AG04449 (cell line): ENCODE results near the gene C1orf159.

Experiments used
- CTCF ChIA-PET: fragments of 350-600 bp; formaldehyde crosslinking; extraction: SDS; loops from one replicate; lab custom pipeline; 2021; ENCODE audit warnings: antibody characterized with exemption; lab: Yijun Ruan, JAX
- POLR2A ChIA-PET: fragments of 400-600, 350-600 bp; formaldehyde crosslinking; extraction: SDS; loops from one replicate; lab custom pipeline; 2020; ENCODE audit warnings: antibody characterized with exemption, inconsistent platforms; lab: Yijun Ruan, JAX
- DNase-seq: peaks from one replicate; pipeline ENCODE4 v3.0.0-alpha.2; 2010; ENCODE audit warnings: low read depth, low spot score
- H3K4me3 ChIP-seq: 2 replicates; pipeline ENCODE4 v1.5.1; 2011; ENCODE audit warnings: low read depth, mild to moderate bottlenecking, control low read depth, low read length
- TF ChIP-seq, protein P1 (sequence below): IDR thresholded peaks from one replicate; pipeline ENCODE4 v1.5.1; 2011; ENCODE audit warnings: mild to moderate bottlenecking, moderate library complexity, low read length, control low read depth, inconsistent platforms; ENCODE audit not compliant: insufficient read depth; ENCODE audit errors: missing control alignments

The C1orf159 gene

GRCh38 chr1:1082776-1083415, 33.0 kb downstream of the C1orf159 start:
- DNase-seq = no peak
- ChIA-PET CTCF (interaction anchor here (1.1 kb wide), 1 partner anchor 98 kb away, joined by 3 read pairs; no protein-coding TSS in a partner anchor), POLR2A (no interaction called here)
- TF ChIP-seq, protein P1, sequence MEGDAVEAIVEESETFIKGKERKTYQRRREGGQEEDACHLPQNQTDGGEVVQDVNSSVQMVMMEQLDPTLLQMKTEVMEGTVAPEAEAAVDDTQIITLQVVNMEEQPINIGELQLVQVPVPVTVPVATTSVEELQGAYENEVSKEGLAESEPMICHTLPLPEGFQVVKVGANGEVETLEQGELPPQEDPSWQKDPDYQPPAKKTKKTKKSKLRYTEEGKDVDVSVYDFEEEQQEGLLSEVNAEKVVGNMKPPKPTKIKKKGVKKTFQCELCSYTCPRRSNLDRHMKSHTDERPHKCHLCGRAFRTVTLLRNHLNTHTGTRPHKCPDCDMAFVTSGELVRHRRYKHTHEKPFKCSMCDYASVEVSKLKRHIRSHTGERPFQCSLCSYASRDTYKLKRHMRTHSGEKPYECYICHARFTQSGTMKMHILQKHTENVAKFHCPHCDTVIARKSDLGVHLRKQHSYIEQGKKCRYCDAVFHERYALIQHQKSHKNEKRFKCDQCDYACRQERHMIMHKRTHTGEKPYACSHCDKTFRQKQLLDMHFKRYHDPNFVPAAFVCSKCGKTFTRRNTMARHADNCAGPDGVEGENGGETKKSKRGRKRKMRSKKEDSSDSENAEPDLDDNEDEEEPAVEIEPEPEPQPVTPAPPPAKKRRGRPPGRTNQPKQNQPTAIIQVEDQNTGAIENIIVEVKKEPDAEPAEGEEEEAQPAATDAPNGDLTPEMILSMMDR = no peak
- no peak overlapping the region for H3K4me3 ChIP-seq

DNA sequence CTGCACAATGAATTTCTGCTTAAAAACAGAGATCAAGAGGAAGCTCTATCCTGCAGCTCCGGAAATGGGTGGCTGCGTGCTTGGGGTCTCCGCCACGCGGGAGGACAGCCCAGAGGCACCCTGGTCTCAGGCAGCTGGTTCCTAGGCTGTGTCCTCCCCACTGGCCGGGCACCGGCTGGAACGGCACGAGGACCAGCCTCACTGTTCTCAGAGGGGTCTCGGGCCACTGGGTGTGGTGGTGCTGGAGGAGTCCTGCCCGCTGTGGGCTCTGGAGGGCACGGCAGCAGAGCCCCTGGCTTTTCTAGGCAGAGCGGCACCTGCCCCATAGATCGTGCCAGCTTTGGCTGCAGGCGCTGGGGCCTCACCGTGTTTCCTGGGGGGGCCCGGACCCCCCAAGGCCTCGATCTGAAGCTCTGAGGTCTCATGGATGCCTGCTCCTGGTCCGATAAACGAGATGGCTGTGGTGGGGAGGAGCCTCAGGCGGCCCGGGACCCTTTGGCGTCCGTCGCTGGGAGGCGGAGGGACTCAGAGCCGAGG, 33.6 kb downstream of the C1orf159 start:
- ChIA-PET POLR2A (no interaction called here), CTCF (interaction anchor here (1.1 kb wide), 1 partner anchor 98 kb away, joined by 3 read pairs; no protein-coding TSS in a partner anchor)
- TF ChIP-seq, protein P1 = no peak
- no peak for DNase-seq
- H3K4me3 ChIP-seq = no peak overlapping the region

DNA sequence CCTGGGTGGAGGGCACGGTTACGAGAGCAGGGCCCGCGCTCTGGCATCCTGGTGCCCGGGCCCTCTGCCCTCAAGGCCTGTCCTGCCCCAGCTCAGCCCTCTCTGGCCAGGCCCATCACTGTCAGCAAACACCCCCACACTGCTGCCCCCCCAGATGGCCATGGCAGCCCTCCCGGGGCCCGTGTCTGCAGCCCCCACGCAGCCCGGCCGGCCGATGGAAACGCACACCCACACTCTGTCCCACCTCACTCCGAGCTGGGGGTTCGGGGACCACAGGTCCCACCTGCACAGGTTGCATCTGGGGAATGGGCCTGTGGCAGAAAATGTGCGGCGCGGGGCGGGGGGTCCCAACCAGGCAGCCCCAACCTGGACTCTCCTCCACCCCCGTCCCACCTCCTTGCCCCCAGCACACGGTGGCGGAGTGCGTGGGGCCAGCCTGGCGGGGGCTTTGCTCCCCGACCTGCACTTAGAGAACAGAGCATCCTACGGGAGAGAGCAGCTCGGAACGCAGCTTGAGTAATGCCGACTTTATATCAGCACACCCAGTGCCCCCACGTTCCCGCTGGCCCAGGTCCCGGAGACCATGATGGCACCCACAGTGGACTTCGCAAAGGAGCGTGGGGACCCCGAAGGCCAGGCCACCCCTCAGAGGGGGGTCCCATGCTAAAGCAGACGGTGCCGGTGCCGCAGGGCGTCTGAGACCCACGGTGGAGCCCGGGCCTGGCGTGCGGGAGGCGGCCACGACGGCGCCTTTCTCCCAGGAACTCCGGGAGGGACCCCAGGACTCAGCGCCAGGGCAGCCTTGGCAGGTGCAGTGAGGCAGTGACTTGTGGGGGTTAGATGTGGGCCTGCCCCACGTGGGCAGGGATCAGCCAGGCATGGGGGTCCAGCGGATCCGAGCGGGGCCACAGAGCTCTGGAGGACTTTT, 34.3 kb downstream of the C1orf159 start:
- ChIA-PET CTCF (interaction anchor here (1.1 kb wide), 1 partner anchor 97 kb away, joined by 3 read pairs; no protein-coding TSS in a partner anchor), POLR2A (no interaction called here)

GRCh38 chr1:1080951-1081310, 35.0 kb downstream of the C1orf159 start:
- CTCF ChIA-PET = no interaction called here
- POLR2A ChIA-PET = no interaction called here
- TF ChIP-seq, protein P1 = no peak
- DNase-seq = no peak
- no peak overlapping the region for H3K4me3 ChIP-seq

More for the DNA sequence above, 34.3 kb downstream of the C1orf159 start:
- TF ChIP-seq, protein P1 = no peak
- no peak overlapping the region for H3K4me3 ChIP-seq
- DNase-seq = no peak

GRCh38 chr1:1080122-1080757, 35.6 kb downstream of the C1orf159 start:
- ChIA-PET POLR2A (no interaction called here), CTCF (interaction anchor here (0.9 to 1.0 kb wide), 2 partner anchors 16 to 99 kb away, joined by 3 read pairs; no protein-coding TSS in a partner anchor)
- peak overlapping the region; percentile 12; the same call in 1 of the 2 replicates for H3K4me3 ChIP-seq
- TF ChIP-seq, protein P1 = no peak
- no peak for DNase-seq
